ENCODE data around the gene MAML3. TPM values are rescaled to one million over a fixed set of nuclear protein-coding genes. Genes with fewer than 3 reads are reported as not detected.
A peak's percentile ranks its signal among the peaks of the same experiment; 100 is the strongest.

The MAML3 gene
- total RNA-seq, 1 donor from 2014 or later, result 21.8 TPM

GRCh38 chr4:139963708-139964107 is 190.3 kb downstream of the MAML3 start:
- H3K4me3 Mint-ChIP-seq, result peak overlapping the region; percentile 37
- no peak for TF ChIP-seq CTCF (conservative IDR thresholded peaks at IDR 0.05)
- H3K27me3 Mint-ChIP-seq, result no peaks in the 10 kb centered on the region
- peak overlapping the region; percentile 70 for H3K27ac Mint-ChIP-seq
- no peaks in the 10 kb centered on the region for H3K9me3 Mint-ChIP-seq
- H3K4me1 Mint-ChIP-seq (ENCODE audit: unreplicated experiment), result peaks cover 44% of the 10 kb centered on the region
- no peak for DNase-seq (ENCODE audit: extremely low spot score, unreplicated experiment)
- no peaks in the 10 kb centered on the region for H3K36me3 Mint-ChIP-seq

GRCh38 chr4:139962130-139962684 is 191.8 kb downstream of the MAML3 start:
- no peaks in the 10 kb centered on the region for H3K27me3 Mint-ChIP-seq
- no peak for DNase-seq (ENCODE audit: extremely low spot score, unreplicated experiment)
- TF ChIP-seq CTCF (conservative IDR thresholded peaks at IDR 0.05), result no peak
- H3K4me3 Mint-ChIP-seq, result no peak overlapping the region
- H3K9me3 Mint-ChIP-seq, result no peaks in the 10 kb centered on the region
- no peaks in the 10 kb centered on the region for H3K36me3 Mint-ChIP-seq
- peaks cover 44% of the 10 kb centered on the region for H3K4me1 Mint-ChIP-seq (ENCODE audit: unreplicated experiment)
- H3K27ac Mint-ChIP-seq, result peak overlapping the region; percentile 70

GRCh38 chr4:139961344-139961946 is 192.5 kb downstream of the MAML3 start:
- no peak for TF ChIP-seq CTCF (conservative IDR thresholded peaks at IDR 0.05)
- DNase-seq (ENCODE audit: extremely low spot score, unreplicated experiment), result no peak
- H3K27me3 Mint-ChIP-seq, result no peaks in the 10 kb centered on the region
- H3K9me3 Mint-ChIP-seq, result no peaks in the 10 kb centered on the region
- no peaks in the 10 kb centered on the region for H3K36me3 Mint-ChIP-seq
- peak overlapping the region; percentile 70 for H3K27ac Mint-ChIP-seq
- no peak overlapping the region for H3K4me3 Mint-ChIP-seq
- H3K4me1 Mint-ChIP-seq (ENCODE audit: unreplicated experiment), result peaks cover 41% of the 10 kb centered on the region

GRCh38 chr4:139959396-139959795 is 194.6 kb downstream of the MAML3 start:
- DNase-seq (ENCODE audit: extremely low spot score, unreplicated experiment), result no peak
- Mint-ChIP-seq H3K4me1 (ENCODE audit: unreplicated experiment) (peaks cover 41% of the 10 kb centered on the region), H3K9me3 (no peaks in the 10 kb centered on the region), H3K4me3 (no peak overlapping the region), H3K36me3 (no peaks in the 10 kb centered on the region), H3K27ac (no peak overlapping the region), H3K27me3 (no peaks in the 10 kb centered on the region)
- no peak for TF ChIP-seq CTCF (conservative IDR thresholded peaks at IDR 0.05)

- H3K36me3 Mint-ChIP-seq, result no peaks in the 10 kb centered on the region
Observed at GRCh38 chr4:139958739-139959098, 195.3 kb downstream of the MAML3 start.

More at GRCh38 chr4:139958739-139959098, 195.3 kb downstream of the MAML3 start:
- no peak for TF ChIP-seq CTCF (conservative IDR thresholded peaks at IDR 0.05)
- no peak for DNase-seq (ENCODE audit: extremely low spot score, unreplicated experiment)
- Mint-ChIP-seq H3K27ac (no peak overlapping the region), H3K27me3 (no peaks in the 10 kb centered on the region), H3K4me1 (ENCODE audit: unreplicated experiment) (peaks cover 41% of the 10 kb centered on the region), H3K9me3 (no peaks in the 10 kb centered on the region), H3K4me3 (no peak overlapping the region)
